Colonic mucosa (tissue), 4 donors: ENCODE measurements around the gene ZFHX3. TPM values are rescaled to one million over a fixed set of nuclear protein-coding genes. Genes with fewer than 3 reads are reported as not detected.

Experiments used
- DNase-seq: peaks from one replicate; pipeline ENCODE4 v3.0.0-alpha.2; 2020
- H3K27ac ChIP-seq: fragments of 200-600 bp; one replicate; pipeline ENCODE4 v1.8.0; 2021
- H3K27me3 ChIP-seq: fragments of 200-600 bp; one replicate; pipeline ENCODE4 v1.8.0; 2021
- H3K36me3 ChIP-seq: fragments of 200-600 bp; one replicate; pipeline ENCODE4 v1.8.0; 2021
- H3K4me1 ChIP-seq: fragments of 200-600 bp; one replicate; pipeline ENCODE4 v1.8.0; 2021; ENCODE audit warnings: mild to moderate bottlenecking
- H3K4me3 ChIP-seq: fragments of 200-600 bp; one replicate; pipeline ENCODE4 v1.8.0; 2021
- H3K9ac ChIP-seq, 2 donors: one replicate each; pipeline ENCODE4 v1.7.0; 2013; ENCODE audit warnings: control low read depth in 2 of 2, low read depth in 2 of 2, low read length in 2 of 2
- H3K9me3 ChIP-seq: fragments of 200-600 bp; one replicate; pipeline ENCODE4 v1.8.0; 2021
- CTCF ChIP-seq: fragments of 200-600 bp; IDR thresholded peaks from one replicate; pipeline ENCODE4 v1.8.0; 2022; ENCODE audit warnings: antibody characterized with exemption, mild to moderate bottlenecking
- intact Hi-C: fragments of 100-400 bp; cut with DNase I; formaldehyde crosslinking; loops from one replicate; pipeline ENCODE4 v1.14.1; 2022
- total RNA-seq, 2 donors: library from RNA; stranded (reverse); fragmentation: NEBNext Ultra II Directional in 1 of 2; extraction: Animal tissue kit (Norgen Biotek cat#: 25700) in 1 of 2; gene quantifications; one replicate each; pipeline ENCODE4 v1.2.1, GENCODE V29; 2021
- donor health status: healthy.
- donor health status: DM: no; HTN: no; CAD: no.
- donor health status: DM: no; HTN: no; CAD: no.

The ZFHX3 gene
- total RNA-seq, 2 donors from 2014 or later: 10.5 to 12.8 TPM

- H3K36me3 ChIP-seq: no peaks in the 10 kb centered on the region
- no peaks in the 10 kb centered on the region for H3K27me3 ChIP-seq
- H3K4me1 ChIP-seq: no peaks in the 10 kb centered on the region
- H3K9me3 ChIP-seq: no peaks in the 10 kb centered on the region
- no peak for DNase-seq
- intact Hi-C loops: no loop called here
- TF ChIP-seq CTCF: no peak
- H3K9ac ChIP-seq: no peak overlapping the region
- H3K4me3 ChIP-seq: no peak overlapping the region
- no peak overlapping the region for H3K27ac ChIP-seq
Observed at GRCh38 chr16:72859581-72859980, 188.3 kb downstream of the ZFHX3 start.

- DNase-seq: no peak
- Histone ChIP-seq H3K36me3 (no peaks in the 10 kb centered on the region), H3K4me1 (no peaks in the 10 kb centered on the region), H3K9ac (no peak overlapping the region), H3K9me3 (no peaks in the 10 kb centered on the region), H3K27ac (no peak overlapping the region), H3K27me3 (no peaks in the 10 kb centered on the region), H3K4me3 (no peak overlapping the region)
- no peak for TF ChIP-seq CTCF
- intact Hi-C loops: no loop called here
Observed at GRCh38 chr16:72858665-72859493, 189.0 kb downstream of the ZFHX3 start.

- TF ChIP-seq CTCF: no peak
- Histone ChIP-seq H3K4me1 (no peaks in the 10 kb centered on the region), H3K4me3 (no peak overlapping the region), H3K9ac (no peak overlapping the region), H3K27ac (no peak overlapping the region), H3K27me3 (no peaks in the 10 kb centered on the region), H3K36me3 (no peaks in the 10 kb centered on the region), H3K9me3 (no peaks in the 10 kb centered on the region)
- DNase-seq: no peak
- intact Hi-C loops: no loop called here
Observed at GRCh38 chr16:72857834-72858664, 189.9 kb downstream of the ZFHX3 start.

- H3K27ac ChIP-seq: no peak overlapping the region
- no peaks in the 10 kb centered on the region for H3K36me3 ChIP-seq
- no peak for TF ChIP-seq CTCF
- H3K9me3 ChIP-seq: no peaks in the 10 kb centered on the region
- H3K4me1 ChIP-seq: no peaks in the 10 kb centered on the region
- H3K9ac ChIP-seq: no peak overlapping the region
- no peaks in the 10 kb centered on the region for H3K27me3 ChIP-seq
- intact Hi-C loops: no loop called here
- DNase-seq: no peak
- no peak overlapping the region for H3K4me3 ChIP-seq
Observed at GRCh38 chr16:72856797-72857196, 191.1 kb downstream of the ZFHX3 start.

- Histone ChIP-seq H3K36me3 (no peaks in the 10 kb centered on the region), H3K4me1 (no peaks in the 10 kb centered on the region), H3K4me3 (no peak overlapping the region), H3K27ac (no peak overlapping the region), H3K9me3 (no peaks in the 10 kb centered on the region), H3K27me3 (no peaks in the 10 kb centered on the region), H3K9ac (no peak overlapping the region)
- no peak for DNase-seq
- intact Hi-C loops: no loop called here
- TF ChIP-seq CTCF: no peak
Observed at GRCh38 chr16:72854267-72854959, 193.5 kb downstream of the ZFHX3 start.
